ENCODE results near the gene MAP1B.

MAP1B gene

GRCh38 chr5:72137826-72138409, 30.6 kb downstream of the MAP1B start:
- peaks cover under 1% of the 10 kb centered on the region for H3K27me3 Mint-ChIP-seq
- no peaks in the 10 kb centered on the region for H3K9me3 Mint-ChIP-seq
- no peak overlapping the region for H3K4me3 Mint-ChIP-seq
- H3K27ac Mint-ChIP-seq = no peak overlapping the region
- peaks cover 6% of the 10 kb centered on the region for H3K4me1 Mint-ChIP-seq
- H3K36me3 Mint-ChIP-seq = no peaks in the 10 kb centered on the region
- ATAC-seq = no peak

DNA sequence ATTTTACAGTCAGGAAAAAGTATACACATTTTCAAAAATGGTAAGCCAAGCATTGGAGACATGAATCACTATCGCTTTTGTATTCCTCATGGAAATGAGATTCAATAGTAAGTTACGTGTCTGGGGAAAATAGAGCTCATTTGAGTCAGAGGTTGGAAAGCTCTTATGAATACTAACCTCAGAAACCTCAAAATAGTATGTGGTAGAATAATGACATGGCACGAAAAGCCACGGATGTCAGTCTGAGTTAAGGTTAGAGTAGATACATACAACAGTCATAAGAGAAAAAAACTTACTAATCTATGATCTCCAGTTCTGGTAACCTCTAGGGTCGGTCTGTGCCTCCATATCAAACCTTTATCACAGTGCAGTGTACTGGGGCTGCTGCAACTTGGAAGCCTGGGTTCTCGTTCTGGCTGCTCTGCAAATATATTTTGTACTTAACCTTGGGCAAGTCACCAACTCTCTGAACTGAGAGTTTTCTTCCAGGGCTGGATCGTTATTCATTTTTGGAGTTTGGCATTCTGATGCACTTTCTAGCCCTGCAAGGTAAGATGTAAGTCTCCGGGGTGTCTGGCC, 31.8 kb downstream of the MAP1B start:
- ATAC-seq = peak; percentile 57
- no peaks in the 10 kb centered on the region for H3K36me3 Mint-ChIP-seq
- peaks cover 7% of the 10 kb centered on the region for H3K27me3 Mint-ChIP-seq
- H3K4me1 Mint-ChIP-seq = peaks cover 6% of the 10 kb centered on the region
- no peak overlapping the region for H3K27ac Mint-ChIP-seq
- no peaks in the 10 kb centered on the region for H3K9me3 Mint-ChIP-seq
- H3K4me3 Mint-ChIP-seq = no peak overlapping the region

DNA sequence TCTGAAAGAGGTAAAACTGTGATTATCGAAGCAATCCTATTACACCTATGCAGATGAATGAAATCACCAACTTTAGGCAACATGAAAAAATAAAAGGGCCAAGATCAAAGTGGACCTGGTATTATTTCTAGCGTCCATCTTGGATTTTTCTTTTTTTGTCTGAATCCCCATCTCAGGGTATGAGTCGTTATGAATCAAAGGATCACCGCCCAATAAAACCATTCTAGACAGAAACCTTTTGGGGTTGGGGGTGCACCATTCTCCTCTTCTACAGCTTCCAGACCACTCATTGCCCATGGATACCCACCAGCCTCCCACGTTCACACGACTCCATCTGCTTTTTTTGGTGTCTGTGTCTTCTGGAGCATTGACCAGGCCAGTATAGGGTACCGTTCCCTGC, 33.4 kb downstream of the MAP1B start:
- H3K4me1 Mint-ChIP-seq = peaks cover 6% of the 10 kb centered on the region
- no peak for ATAC-seq
- H3K9me3 Mint-ChIP-seq = no peaks in the 10 kb centered on the region
- H3K27me3 Mint-ChIP-seq = peaks cover 18% of the 10 kb centered on the region
- no peak overlapping the region for H3K4me3 Mint-ChIP-seq
- no peak overlapping the region for H3K27ac Mint-ChIP-seq
- H3K36me3 Mint-ChIP-seq = no peaks in the 10 kb centered on the region

DNA sequence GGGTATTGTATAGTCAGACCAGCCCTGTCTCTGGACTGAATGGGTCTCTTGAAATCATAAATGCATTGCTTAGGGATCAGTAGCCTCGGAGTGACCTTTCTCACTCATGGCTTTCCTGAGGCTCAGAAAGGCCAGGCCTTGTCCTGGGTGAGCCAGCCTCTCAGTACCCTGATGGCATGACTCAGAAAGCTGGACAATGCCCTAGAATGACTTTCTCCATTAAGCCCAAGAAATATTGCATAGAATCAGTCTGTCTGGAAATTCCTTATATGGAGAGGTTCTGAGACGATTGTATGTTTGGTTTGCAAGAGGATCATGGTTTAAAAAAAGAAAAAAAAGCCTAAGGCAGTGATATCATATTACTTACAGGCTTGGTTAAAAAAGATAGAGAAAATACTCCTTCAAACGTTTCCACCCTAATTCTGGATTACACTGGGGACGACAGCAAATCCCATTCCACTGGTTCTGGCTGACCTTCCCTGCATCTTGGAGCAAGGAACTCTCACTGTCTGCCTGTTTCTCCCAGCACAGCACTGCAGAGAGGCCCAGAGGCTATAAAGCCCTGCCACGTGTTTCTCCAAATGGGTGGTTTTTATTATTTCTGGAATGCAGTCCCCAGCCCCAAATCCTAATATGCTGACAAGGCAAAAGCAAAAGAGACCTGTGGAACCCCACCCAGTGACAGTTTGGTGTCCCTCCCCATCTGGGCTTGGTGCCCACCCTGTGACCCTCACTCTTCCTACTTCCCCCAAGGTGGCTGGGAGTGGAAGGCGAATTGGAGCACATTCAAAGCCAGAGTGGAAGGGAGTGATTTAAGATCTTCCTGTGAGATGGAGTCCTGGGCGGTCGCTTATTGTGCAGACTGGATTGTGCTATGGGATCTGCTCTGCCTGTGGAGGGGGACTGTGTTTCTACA, 34.4 kb downstream of the MAP1B start:
- H3K4me3 Mint-ChIP-seq = no peak overlapping the region
- no peaks in the 10 kb centered on the region for H3K9me3 Mint-ChIP-seq
- H3K36me3 Mint-ChIP-seq = no peaks in the 10 kb centered on the region
- no peak overlapping the region for H3K27ac Mint-ChIP-seq
- no peak for ATAC-seq
- H3K27me3 Mint-ChIP-seq = peaks cover 18% of the 10 kb centered on the region
- peaks cover 6% of the 10 kb centered on the region for H3K4me1 Mint-ChIP-seq

GRCh38 chr5:72144762-72145161, 37.5 kb downstream of the MAP1B start:
- Mint-ChIP-seq H3K9me3 (no peaks in the 10 kb centered on the region), H3K27ac (no peak overlapping the region), H3K27me3 (peaks cover 22% of the 10 kb centered on the region), H3K36me3 (no peaks in the 10 kb centered on the region), H3K4me3 (no peak overlapping the region), H3K4me1 (no peaks in the 10 kb centered on the region)
- no peak for ATAC-seq

DNA sequence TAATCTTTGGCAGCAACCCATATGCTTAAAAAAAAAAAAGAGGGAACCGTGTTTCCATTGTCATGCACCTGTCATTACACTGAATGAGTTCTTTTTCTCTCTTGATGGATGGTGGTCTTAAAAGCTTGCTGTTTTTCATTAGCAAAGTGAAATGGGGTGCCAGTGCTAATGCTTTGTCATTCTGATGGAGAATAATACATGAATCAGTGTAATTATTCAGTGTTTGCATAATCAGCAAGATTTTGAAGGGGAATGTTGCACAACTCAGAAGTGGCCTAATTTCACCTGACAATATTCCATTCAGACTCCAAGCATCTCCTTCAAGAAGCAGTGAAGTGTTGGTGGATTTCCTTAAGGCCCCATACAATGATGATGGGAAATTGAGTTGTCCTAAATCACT, 38.1 kb downstream of the MAP1B start:
- no peak overlapping the region for H3K4me3 Mint-ChIP-seq
- no peaks in the 10 kb centered on the region for H3K4me1 Mint-ChIP-seq
- no peaks in the 10 kb centered on the region for H3K9me3 Mint-ChIP-seq
- H3K36me3 Mint-ChIP-seq = no peaks in the 10 kb centered on the region
- no peak overlapping the region for H3K27ac Mint-ChIP-seq
- H3K27me3 Mint-ChIP-seq = peaks cover 28% of the 10 kb centered on the region
- ATAC-seq = no peak

GRCh38 chr5:72146056-72146455, 38.8 kb downstream of the MAP1B start:
- Mint-ChIP-seq H3K27ac (no peak overlapping the region), H3K4me1 (no peaks in the 10 kb centered on the region), H3K9me3 (no peaks in the 10 kb centered on the region), H3K27me3 (peaks cover 33% of the 10 kb centered on the region), H3K4me3 (no peak overlapping the region), H3K36me3 (no peaks in the 10 kb centered on the region)
- ATAC-seq = no peak

GRCh38 chr5:72147569-72147968, 40.3 kb downstream of the MAP1B start:
- peaks cover 33% of the 10 kb centered on the region for H3K27me3 Mint-ChIP-seq
- H3K36me3 Mint-ChIP-seq = no peaks in the 10 kb centered on the region
- H3K4me1 Mint-ChIP-seq = no peaks in the 10 kb centered on the region
- ATAC-seq = no peak
- no peaks in the 10 kb centered on the region for H3K9me3 Mint-ChIP-seq
- no peak overlapping the region for H3K4me3 Mint-ChIP-seq
- no peak overlapping the region for H3K27ac Mint-ChIP-seq

DNA sequence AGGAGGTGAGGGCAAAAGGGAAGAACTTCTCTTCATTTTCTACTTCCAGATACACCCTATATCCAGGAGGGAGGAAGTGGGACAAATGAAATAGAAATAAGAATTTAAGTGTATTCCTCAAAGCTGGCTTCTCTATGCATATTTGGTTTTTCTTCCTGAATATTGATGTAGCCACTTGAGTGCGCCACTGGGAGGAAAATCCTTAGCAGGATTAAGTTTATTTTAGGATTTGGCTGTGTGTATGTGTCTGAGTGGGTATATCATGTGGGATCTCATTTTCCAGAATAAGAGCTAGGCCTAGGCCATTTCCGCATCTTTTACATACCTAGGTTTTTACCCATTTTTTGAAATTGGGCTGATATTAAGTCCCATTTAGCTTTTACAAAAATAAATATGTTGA, 42.5 kb downstream of the MAP1B start:
- Mint-ChIP-seq H3K27me3 (peaks cover 18% of the 10 kb centered on the region), H3K4me1 (no peaks in the 10 kb centered on the region), H3K27ac (no peak overlapping the region), H3K4me3 (no peak overlapping the region), H3K36me3 (no peaks in the 10 kb centered on the region), H3K9me3 (no peaks in the 10 kb centered on the region)
- ATAC-seq = no peak

DNA sequence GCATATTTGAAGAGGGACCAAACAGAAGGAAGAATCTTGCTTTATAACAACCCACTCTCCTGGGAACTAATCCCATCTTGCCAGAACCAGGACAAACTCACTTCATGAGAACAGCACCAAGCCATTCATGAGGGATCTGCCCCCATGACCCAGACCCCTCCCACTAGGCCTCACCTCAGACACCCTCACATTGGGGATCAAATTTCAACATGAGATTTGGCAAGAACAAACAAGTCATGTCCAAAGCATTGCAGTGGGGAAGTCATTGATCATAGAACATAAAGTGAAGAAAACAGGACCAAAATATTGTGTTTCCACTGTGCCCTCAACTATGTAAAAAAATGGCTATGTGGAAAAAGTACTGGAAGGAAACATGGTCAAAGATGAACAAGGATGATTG, 43.9 kb downstream of the MAP1B start:
- H3K27ac Mint-ChIP-seq = no peak overlapping the region
- H3K4me3 Mint-ChIP-seq = no peak overlapping the region
- H3K9me3 Mint-ChIP-seq = no peaks in the 10 kb centered on the region
- peaks cover 15% of the 10 kb centered on the region for H3K27me3 Mint-ChIP-seq
- H3K36me3 Mint-ChIP-seq = no peaks in the 10 kb centered on the region
- ATAC-seq = no peak
- H3K4me1 Mint-ChIP-seq = no peaks in the 10 kb centered on the region

DNA sequence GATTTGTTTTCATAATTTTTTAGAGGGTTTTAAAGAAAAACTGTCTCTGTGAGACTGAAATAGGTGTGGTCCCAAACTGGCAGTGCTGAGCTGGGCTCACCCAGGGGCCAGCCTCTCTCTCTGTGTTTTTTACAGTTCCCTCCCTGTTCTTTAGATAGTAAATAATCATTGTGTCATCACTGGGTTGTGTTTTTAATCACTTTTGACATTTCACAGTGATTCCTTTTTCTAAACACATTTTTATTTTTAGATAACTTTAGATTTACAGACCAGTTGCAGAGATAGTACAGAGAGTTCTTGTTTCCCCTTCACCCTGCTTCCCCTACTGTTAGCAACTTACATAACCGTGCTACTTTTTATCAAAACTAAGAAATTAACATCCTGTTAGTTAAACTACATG, 44.4 kb downstream of the MAP1B start:
- Mint-ChIP-seq H3K27me3 (peaks cover 15% of the 10 kb centered on the region), H3K4me1 (no peaks in the 10 kb centered on the region), H3K36me3 (no peaks in the 10 kb centered on the region), H3K27ac (no peak overlapping the region), H3K9me3 (no peaks in the 10 kb centered on the region), H3K4me3 (no peak overlapping the region)
- no peak for ATAC-seq

GRCh38 chr5:72152545-72152944, 45.3 kb downstream of the MAP1B start:
- H3K27ac Mint-ChIP-seq = no peak overlapping the region
- H3K36me3 Mint-ChIP-seq = no peaks in the 10 kb centered on the region
- no peak for ATAC-seq
- H3K4me3 Mint-ChIP-seq = no peak overlapping the region
- no peaks in the 10 kb centered on the region for H3K9me3 Mint-ChIP-seq
- no peaks in the 10 kb centered on the region for H3K4me1 Mint-ChIP-seq
- H3K27me3 Mint-ChIP-seq = peaks cover 15% of the 10 kb centered on the region

DNA sequence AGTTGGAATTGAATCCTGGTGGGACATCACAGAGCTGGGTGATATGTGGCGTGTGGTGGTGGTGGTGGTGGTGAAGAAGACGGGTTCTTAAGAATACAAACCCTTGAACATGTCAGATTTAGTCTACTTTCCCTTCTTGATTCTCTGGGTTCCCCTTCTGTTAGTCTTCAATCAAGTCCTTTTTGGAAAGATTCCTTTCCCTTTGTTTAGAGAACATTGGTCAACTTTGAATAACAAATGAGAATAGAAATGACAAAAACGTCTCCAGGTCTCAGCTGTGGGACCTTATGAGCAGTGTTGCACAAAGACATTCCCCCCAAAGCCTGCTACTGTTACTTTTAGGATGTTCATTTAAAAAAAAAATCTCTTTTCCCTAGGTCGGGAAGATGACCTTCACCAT, 46.3 kb downstream of the MAP1B start:
- ATAC-seq = no peak
- H3K4me1 Mint-ChIP-seq = no peaks in the 10 kb centered on the region
- H3K9me3 Mint-ChIP-seq = no peaks in the 10 kb centered on the region
- H3K27me3 Mint-ChIP-seq = peaks cover 15% of the 10 kb centered on the region
- H3K27ac Mint-ChIP-seq = no peak overlapping the region
- H3K36me3 Mint-ChIP-seq = no peaks in the 10 kb centered on the region
- H3K4me3 Mint-ChIP-seq = no peak overlapping the region

DNA sequence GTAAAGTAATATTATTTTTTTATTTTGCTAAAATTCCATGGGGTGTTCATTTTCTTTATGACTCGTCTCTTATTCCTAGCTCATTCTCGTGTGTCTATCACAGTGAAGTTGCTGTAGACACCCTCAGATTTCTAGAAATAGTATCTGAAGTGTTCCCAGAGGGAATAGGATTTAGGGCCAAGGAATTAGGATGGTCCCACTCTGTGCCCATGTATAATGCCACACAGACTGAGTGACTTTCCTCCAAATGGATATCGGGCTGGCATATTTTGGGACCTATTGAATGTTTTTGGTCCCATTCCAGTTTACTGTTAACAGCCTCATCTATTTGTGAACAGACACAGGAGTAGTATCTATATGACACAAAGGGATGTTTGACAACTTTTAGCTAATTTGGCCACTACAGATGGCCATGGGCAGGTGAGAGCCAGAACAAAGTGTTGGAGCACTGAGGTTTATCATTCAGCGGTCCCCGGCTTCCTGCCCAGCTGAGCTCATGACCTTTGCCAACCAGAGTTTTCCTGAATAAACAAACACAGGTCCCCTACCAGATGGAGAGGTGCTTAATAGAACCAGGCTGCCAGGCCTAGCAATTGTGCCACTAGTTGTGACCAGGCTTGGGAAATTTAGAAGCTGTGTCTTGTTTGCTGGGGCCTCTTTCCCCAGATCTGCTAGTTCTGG, 46.9 kb downstream of the MAP1B start:
- Mint-ChIP-seq H3K27ac (no peak overlapping the region), H3K4me1 (no peaks in the 10 kb centered on the region), H3K36me3 (no peaks in the 10 kb centered on the region), H3K27me3 (peaks cover 15% of the 10 kb centered on the region), H3K4me3 (no peak overlapping the region), H3K9me3 (no peaks in the 10 kb centered on the region)
- ATAC-seq = no peak

GRCh38 chr5:72156946-72157624, 49.8 kb downstream of the MAP1B start:
- ATAC-seq = no peak
- H3K27ac Mint-ChIP-seq = no peak overlapping the region
- no peaks in the 10 kb centered on the region for H3K36me3 Mint-ChIP-seq
- H3K27me3 Mint-ChIP-seq = no peaks in the 10 kb centered on the region
- no peaks in the 10 kb centered on the region for H3K9me3 Mint-ChIP-seq
- H3K4me1 Mint-ChIP-seq = no peaks in the 10 kb centered on the region
- H3K4me3 Mint-ChIP-seq = no peak overlapping the region
